ENCODE data around the gene DNAJB8. TPM values are rescaled to one million over a fixed set of nuclear protein-coding genes. Genes with fewer than 3 reads are reported as not detected.

DNAJB8 gene
- total RNA-seq, 1 experiment from 2014 or later, result not detected

- Histone ChIP-seq H3K23ac (ENCODE audit: insufficient read length, low read depth, low read length) (no peak overlapping the region), H3K4me1 (ENCODE audit: insufficient read depth, low read length) (peaks cover 1% of the 10 kb centered on the region; the same call in 1 of the 2 replicates), H3K18ac (ENCODE audit: insufficient read length, low read depth, low read length) (no peak overlapping the region), H3K79me1 (ENCODE audit: insufficient read depth, low read depth, low read length, poor library complexity, severe bottlenecking) (no peaks in the 10 kb centered on the region), H3K56ac (ENCODE audit: insufficient read length, low read depth, low read length) (no peak overlapping the region), H4K8ac (replicated peaks; ENCODE audit: insufficient read length, low read depth, low read length) (no peak overlapping the region), H2BK5ac (ENCODE audit: insufficient read length, low read length) (no peak overlapping the region), H2AFZ (ENCODE audit: low read length) (no peak overlapping the region), H3K9me3 (ENCODE audit: control insufficient read depth, low read depth, low read length) (no peaks in the 10 kb centered on the region), H4K91ac (ENCODE audit: insufficient read length, low read depth, low read length) (no peak overlapping the region), H2AK5ac (ENCODE audit: insufficient read length, low read length) (no peak overlapping the region), H3K14ac (ENCODE audit: insufficient read depth, low read length) (no peak overlapping the region), H2BK120ac (ENCODE audit: low read depth, low read length, poor library complexity, severe bottlenecking) (no peak overlapping the region), H4K20me1 (ENCODE audit: control insufficient read depth, insufficient read depth, insufficient read length) (peaks cover 5% of the 10 kb centered on the region), H3K4me2 (ENCODE audit: insufficient read depth, insufficient read length, low read length) (peak overlapping the region; percentile 84), H3K9ac (ENCODE audit: extremely low read depth, insufficient read length, low read length) (no peak overlapping the region), H2BK12ac (ENCODE audit: insufficient read length, low read depth, low read length) (no peak overlapping the region), H3K27me3 (ENCODE audit: insufficient read depth, low read length) (peaks cover 89% of the 10 kb centered on the region), H3K79me2 (ENCODE audit: insufficient read depth, low read length) (no peaks in the 10 kb centered on the region), H2BK15ac (ENCODE audit: low read depth, low read length) (no peak overlapping the region), H3K4ac (ENCODE audit: low read depth, low read length) (no peak overlapping the region), H3K27ac (ENCODE audit: insufficient read length, low read depth, low read length) (no peak overlapping the region), H3K23me2 (ENCODE audit: insufficient read length, low read depth, low read length, poor library complexity, severe bottlenecking) (peaks cover 21% of the 10 kb centered on the region), H2BK20ac (ENCODE audit: low read depth, low read length, poor library complexity, severe bottlenecking) (no peak overlapping the region), H4K5ac (ENCODE audit: insufficient read length, low read depth, low read length) (no peak overlapping the region), H3T11ph (ENCODE audit: low read length) (no peak overlapping the region)
- WGBS (ENCODE audit: extremely low coverage, insufficient read length, low lambda C conversion rate), result no CpG with 5 or more reads among the region's 61 CpGs
- Mint-ChIP-seq H3K9me3 (peaks cover 5% of the 10 kb centered on the region in 2 experiments; a peak in 4 of 5 replicates), H3K27ac (no peak overlapping the region), H3K27me3 (ENCODE audit: low read depth) (peaks cover 99% of the 10 kb centered on the region), H3K36me3 (ENCODE audit: insufficient read depth in 1 of 3, low read depth in 3 of 3) (no peaks in the 10 kb centered on the region; a peak in 1 of 7 replicates), H3K4me1 (peaks cover 30 to 55% of the 10 kb centered on the region in 2 experiments), H3K4me3 (peak overlapping the region; percentile 56 to 81)
- DNase-seq, result peak; percentile 71
- TF ChIP-seq CTCF (conservative IDR thresholded peaks at IDR 0.05), result no peak; the same call in 2 of the 3 replicates
Measured at GRCh38 chr3:128489927-128490649, 23.4 kb upstream of the DNAJB8 start.

Measured in H9 (cell line).